Hepatocyte (in vitro differentiated cells): Measurements from ENCODE around the gene RETSAT. TPM values are rescaled to one million over a fixed set of nuclear protein-coding genes. Genes with fewer than 3 reads are reported as not detected.

Source experiments
- DNase-seq: peaks from one replicate; pipeline ENCODE4 v3.0.0-alpha.2; 2016; ENCODE audit warnings: low spot score
- H2AFZ ChIP-seq: fragments of 200-600 bp; sonication (generic); 2 replicates; pipeline ENCODE4 v1.6.0; 2016; ENCODE audit warnings: antibody characterized with exemption, mild to moderate bottlenecking
- H3K27ac ChIP-seq: fragments of 200-600 bp; sonication (generic); 2 replicates; pipeline ENCODE4 v1.5.1; 2016; ENCODE audit warnings: mild to moderate bottlenecking
- H3K27me3 ChIP-seq: fragments of 200-600 bp; sonication (generic); 2 replicates; pipeline ENCODE4 v1.6.1; 2016
- H3K36me3 ChIP-seq: fragments of 200-600 bp; sonication (generic); replicated peaks from 2 replicates; pipeline ENCODE4 v1.5.1; 2016; ENCODE audit warnings: low read depth; ENCODE audit not compliant: insufficient read depth
- H3K4me1 ChIP-seq: fragments of 200-600 bp; sonication (generic); 2 replicates; pipeline ENCODE4 v1.5.1; 2016; ENCODE audit warnings: mild to moderate bottlenecking, moderate library complexity; ENCODE audit not compliant: insufficient read depth
- H3K4me2 ChIP-seq: fragments of 200-600 bp; sonication (generic); 2 replicates; pipeline ENCODE4 v1.6.0; 2016
- H3K4me3 ChIP-seq: fragments of 200-600 bp; sonication (generic); 2 replicates; pipeline ENCODE4 v1.5.1; 2016; ENCODE audit warnings: mild to moderate bottlenecking
- H3K79me2 ChIP-seq: fragments of 200-600 bp; sonication (generic); 2 replicates; pipeline ENCODE4 v1.6.0; 2017; ENCODE audit warnings: mild to moderate bottlenecking
- H3K9me2 ChIP-seq: fragments of 200-600 bp; sonication (generic); replicated peaks from 2 replicates; pipeline ENCODE4 v1.6.0; 2017; ENCODE audit warnings: mild to moderate bottlenecking; ENCODE audit not compliant: insufficient read depth
- H3K9me3 ChIP-seq: fragments of 200-600 bp; sonication (generic); 2 replicates; pipeline ENCODE4 v1.5.1; 2016; ENCODE audit warnings: low read depth, mild to moderate bottlenecking
- H4K20me1 ChIP-seq: fragments of 200-600 bp; sonication (generic); 2 replicates; pipeline ENCODE4 v1.6.0; 2016; ENCODE audit warnings: mild to moderate bottlenecking; ENCODE audit not compliant: insufficient read depth, poor library complexity, severe bottlenecking
- CTCF ChIP-seq: fragments of 200-600 bp; sonication (generic); IDR thresholded peaks from 2 replicates; pipeline ENCODE4 v1.5.1; 2016; ENCODE audit warnings: antibody characterized with exemption, mild to moderate bottlenecking; ENCODE audit not compliant: poor library complexity
- EZH2 ChIP-seq: fragments of 200-600 bp; sonication (generic); IDR thresholded peaks from 2 replicates; pipeline ENCODE4 v1.6.1; 2016; ENCODE audit warnings: antibody characterized with exemption, mild to moderate bottlenecking, borderline replicate concordance
- EZH2phosphoT487 ChIP-seq: fragments of 200-600 bp; sonication (generic); IDR thresholded peaks from one replicate; pipeline ENCODE4 v1.6.1; 2018; ENCODE audit warnings: antibody characterized with exemption, mild to moderate bottlenecking, low read depth, moderate library complexity; ENCODE audit not compliant: unreplicated experiment, severe bottlenecking
- WGBS: methylation state at CpG from one replicate; pipeline ENCODE4 v1.1.6; 2016; ENCODE audit warnings: low lambda C conversion rate; ENCODE audit errors: missing lambda C conversion rate; 5-methylcytosine and 5-hydroxymethylcytosine counted together
- polyA plus RNA-seq: library from polyadenylated mRNA; unstranded; fragments of >200 nt; fragmentation: Nextera tagmentation; extraction: Ambion mirVana; gene quantifications from 2 replicates; pipeline ENCODE4 v1.2.1, GENCODE V29; 2016
- total RNA-seq: library from RNA; depleted of rRNA; stranded (reverse); fragments of >200 nt; gene quantifications from 2 replicates; pipeline ENCODE4 v1.2.3, GENCODE V29; 2014

RETSAT gene
- total and polyA plus RNA-seq, 2 experiments from 2014 or later: 24.7 to 58.5 TPM

GRCh38 chr2:85388878-85389538 lies 34.7 kb upstream of the RETSAT start:
- no peak for TF ChIP-seq EZH2
- TF ChIP-seq CTCF: no peak
- TF ChIP-seq EZH2phosphoT487: no peak
- Histone ChIP-seq H4K20me1 (no peaks in the 10 kb centered on the region), H3K9me3 (no peaks in the 10 kb centered on the region), H3K4me1 (no peaks in the 10 kb centered on the region), H2AFZ (no peak overlapping the region), H3K36me3 (no peaks in the 10 kb centered on the region), H3K79me2 (no peaks in the 10 kb centered on the region), H3K27ac (no peak overlapping the region), H3K4me2 (no peak overlapping the region), H3K4me3 (no peak overlapping the region), H3K9me2 (no peaks in the 10 kb centered on the region), H3K27me3 (no peaks in the 10 kb centered on the region)
- WGBS: 86% methylated on average over 9 of the region's 9 CpGs
- DNase-seq: no peak

GRCh38 chr2:85387754-85388153 lies 33.4 kb upstream of the RETSAT start:
- no peak overlapping the region for H2AFZ ChIP-seq
- H3K4me3 ChIP-seq: no peak overlapping the region
- no peaks in the 10 kb centered on the region for H3K9me3 ChIP-seq
- TF ChIP-seq EZH2phosphoT487 (no peak), EZH2 (no peak), CTCF (no peak)
- no peaks in the 10 kb centered on the region for H3K79me2 ChIP-seq
- no peaks in the 10 kb centered on the region for H3K36me3 ChIP-seq
- H3K9me2 ChIP-seq: no peaks in the 10 kb centered on the region
- no peak for DNase-seq
- no peak overlapping the region for H3K27ac ChIP-seq
- H3K4me1 ChIP-seq: no peaks in the 10 kb centered on the region
- no peak overlapping the region for H3K4me2 ChIP-seq
- no peaks in the 10 kb centered on the region for H3K27me3 ChIP-seq
- WGBS: 96% methylated on average over 2 of the region's 2 CpGs
- no peaks in the 10 kb centered on the region for H4K20me1 ChIP-seq

- H3K27ac ChIP-seq: no peak overlapping the region
- no peaks in the 10 kb centered on the region for H4K20me1 ChIP-seq
- no peak overlapping the region for H3K4me3 ChIP-seq
- DNase-seq: no peak
- no peaks in the 10 kb centered on the region for H3K9me3 ChIP-seq
- TF ChIP-seq EZH2phosphoT487 (no peak), CTCF (no peak), EZH2 (no peak)
- H3K27me3 ChIP-seq: no peaks in the 10 kb centered on the region
- 84% methylated on average over 2 of the region's 2 CpGs for WGBS
- no peaks in the 10 kb centered on the region for H3K4me1 ChIP-seq
- H3K9me2 ChIP-seq: no peaks in the 10 kb centered on the region
- H2AFZ ChIP-seq: no peak overlapping the region
- H3K4me2 ChIP-seq: no peak overlapping the region
- H3K79me2 ChIP-seq: no peaks in the 10 kb centered on the region
- H3K36me3 ChIP-seq: no peaks in the 10 kb centered on the region
These were observed 31.4 kb upstream of the RETSAT start for GRCh38 chr2:85385746-85386145.
